NCI-H345 treated with DMSO at 0.1 percent for 48 hours (cell line): Measurements from ENCODE around the gene CSF1.
"Not testable (repeated sequence)": the region's sequence is repeated elsewhere in the genome, so short reads cannot be mapped to it uniquely, and the experiment has no call there.

Source experiments
- DNase-seq: peaks from one replicate; lab custom pipeline; 2025; ENCODE audit not compliant: unreplicated experiment; lab: John Stamatoyannopoulos, UW

Gene CSF1

DNA sequence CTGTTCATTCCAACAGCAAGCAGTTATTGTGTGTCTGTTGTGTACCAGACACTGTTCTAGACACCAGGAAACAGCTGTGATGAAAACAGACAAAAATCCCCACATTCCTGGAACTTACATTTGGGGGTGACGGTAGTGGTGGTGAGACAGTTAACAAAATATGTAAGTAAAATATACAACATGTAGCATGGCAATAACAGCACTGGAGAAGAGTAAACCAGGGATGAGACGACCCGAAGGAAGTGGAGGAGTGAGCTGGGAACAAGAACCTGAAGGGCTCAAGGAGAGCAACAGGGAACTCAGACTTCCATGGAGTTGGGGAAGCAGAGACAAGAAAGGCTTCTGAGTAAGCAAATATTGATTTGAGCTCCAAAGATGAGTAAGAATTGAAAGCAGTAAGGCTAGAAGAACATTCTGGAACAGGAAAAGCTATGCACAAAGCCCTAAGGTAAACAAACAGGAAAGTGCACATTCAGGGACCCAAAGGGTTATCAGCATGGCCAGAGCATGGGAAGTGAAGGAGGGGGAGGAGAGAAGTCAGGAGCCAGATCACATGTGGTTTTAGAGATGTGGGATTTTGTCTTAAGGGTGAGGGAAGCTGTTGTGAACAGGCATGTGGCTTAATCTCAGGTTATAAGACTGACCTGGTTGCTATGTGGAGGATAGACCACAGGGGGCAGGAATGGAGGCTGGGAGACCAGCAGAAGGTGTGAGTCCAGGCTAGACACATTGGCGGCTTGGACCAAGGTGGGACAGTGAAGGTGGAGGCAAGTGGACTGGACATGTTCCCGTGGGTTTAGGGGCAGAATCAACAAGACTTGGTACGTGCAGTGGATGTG is 7.3 kb downstream of the CSF1 start:
- DNase-seq = no peak

DNA sequence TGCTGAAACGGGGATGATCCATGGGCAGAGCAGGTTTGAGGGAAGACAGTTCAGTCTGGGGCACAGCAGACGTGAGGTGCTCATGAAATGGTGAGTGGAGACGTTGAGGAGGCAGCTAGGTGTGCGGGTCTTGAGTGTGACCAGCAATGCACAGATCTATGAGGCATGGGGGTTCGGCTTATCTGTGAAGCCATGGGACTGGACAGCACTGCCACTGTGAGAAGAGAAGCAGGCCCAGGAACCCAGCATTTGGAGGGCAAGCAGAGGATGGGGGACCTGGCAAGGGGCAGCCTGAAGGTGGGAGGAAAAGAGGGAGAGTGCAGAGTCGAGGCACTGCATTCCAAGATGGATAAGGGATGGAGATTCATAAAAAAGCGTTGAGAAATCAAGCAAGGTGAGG is 8.0 kb downstream of the CSF1 start:
- no peak for DNase-seq

- no peak for DNase-seq
Measured at GRCh38 chr1:109919303-109919702, 8.7 kb downstream of the CSF1 start.

- not testable (repeated sequence) for DNase-seq
Measured at GRCh38 chr1:109920391-109920790, 9.7 kb downstream of the CSF1 start.

- no peak for DNase-seq
Measured at GRCh38 chr1:109922326-109922725, 11.7 kb downstream of the CSF1 start.

DNA sequence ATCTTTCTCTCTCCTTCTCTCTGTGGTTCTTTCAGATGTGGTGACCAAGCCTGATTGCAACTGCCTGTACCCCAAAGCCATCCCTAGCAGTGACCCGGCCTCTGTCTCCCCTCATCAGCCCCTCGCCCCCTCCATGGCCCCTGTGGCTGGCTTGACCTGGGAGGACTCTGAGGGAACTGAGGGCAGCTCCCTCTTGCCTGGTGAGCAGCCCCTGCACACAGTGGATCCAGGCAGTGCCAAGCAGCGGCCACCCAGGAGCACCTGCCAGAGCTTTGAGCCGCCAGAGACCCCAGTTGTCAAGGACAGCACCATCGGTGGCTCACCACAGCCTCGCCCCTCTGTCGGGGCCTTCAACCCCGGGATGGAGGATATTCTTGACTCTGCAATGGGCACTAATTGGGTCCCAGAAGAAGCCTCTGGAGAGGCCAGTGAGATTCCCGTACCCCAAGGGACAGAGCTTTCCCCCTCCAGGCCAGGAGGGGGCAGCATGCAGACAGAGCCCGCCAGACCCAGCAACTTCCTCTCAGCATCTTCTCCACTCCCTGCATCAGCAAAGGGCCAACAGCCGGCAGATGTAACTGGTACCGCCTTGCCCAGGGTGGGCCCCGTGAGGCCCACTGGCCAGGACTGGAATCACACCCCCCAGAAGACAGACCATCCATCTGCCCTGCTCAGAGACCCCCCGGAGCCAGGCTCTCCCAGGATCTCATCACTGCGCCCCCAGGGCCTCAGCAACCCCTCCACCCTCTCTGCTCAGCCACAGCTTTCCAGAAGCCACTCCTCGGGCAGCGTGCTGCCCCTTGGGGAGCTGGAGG is 12.7 kb downstream of the CSF1 start:
- no peak for DNase-seq

GRCh38 chr1:109923946-109924275 is 13.3 kb downstream of the CSF1 start:
- no peak for DNase-seq

DNA sequence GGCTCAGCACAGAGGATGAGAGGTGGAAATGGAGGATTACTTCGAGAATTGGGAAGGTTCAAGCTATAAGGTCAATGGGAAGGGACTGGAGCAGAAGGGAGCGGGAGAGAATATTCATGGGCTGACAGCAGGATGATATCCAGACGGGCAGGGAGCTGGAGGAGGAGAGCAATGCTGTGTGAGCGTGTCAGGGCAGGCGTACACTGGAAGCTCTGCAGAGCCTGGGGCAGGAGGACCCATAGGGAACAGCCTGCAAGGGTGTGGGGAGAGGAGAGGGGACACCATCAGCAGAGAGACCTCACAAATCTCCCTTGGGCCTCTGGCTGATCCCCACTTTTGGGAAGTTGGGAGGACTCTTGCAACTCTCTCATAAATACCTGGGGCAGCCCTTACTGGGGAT is 13.7 kb downstream of the CSF1 start:
- no peak for DNase-seq

DNA sequence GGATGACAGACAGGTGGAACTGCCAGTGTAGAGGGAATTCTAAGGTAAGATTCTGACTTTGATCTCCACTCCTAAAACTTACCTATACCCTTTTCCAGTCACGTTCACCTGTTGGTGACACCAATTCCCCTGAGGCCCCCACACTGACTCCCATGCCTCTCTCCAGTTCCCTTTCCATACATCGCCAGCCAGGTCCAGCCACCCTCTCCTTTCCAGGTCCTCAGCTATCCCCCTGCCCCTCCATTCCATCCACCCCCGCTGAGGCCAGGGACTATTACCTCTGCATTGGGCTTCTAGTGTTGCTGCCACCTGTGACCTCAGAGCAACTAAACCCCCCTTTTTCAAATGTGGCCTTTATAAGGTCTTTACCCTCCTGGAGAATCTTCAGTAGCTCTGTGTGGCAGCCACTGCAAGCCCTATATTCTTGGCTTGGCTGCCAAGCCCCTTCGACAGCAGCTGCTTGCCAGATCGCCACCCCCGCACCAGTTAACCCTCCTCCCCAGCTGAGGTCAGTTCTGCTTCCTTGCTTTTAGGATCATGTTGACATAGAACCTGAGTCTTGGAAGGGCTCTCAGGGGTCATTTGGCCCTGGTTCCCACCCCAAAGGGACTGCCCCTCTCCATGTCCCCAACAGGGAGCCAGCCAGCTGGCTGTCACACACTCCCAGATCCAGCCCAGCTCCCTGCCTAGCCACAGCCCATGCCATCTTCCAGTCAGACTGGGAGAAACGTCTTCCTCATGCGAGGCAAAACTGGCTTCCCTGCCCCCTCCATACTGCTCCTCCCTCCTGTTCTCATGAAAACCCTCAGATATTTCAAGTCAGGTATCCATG is 14.7 kb downstream of the CSF1 start:
- DNase-seq = no peak

GRCh38 chr1:109926662-109927300 is 16.1 kb downstream of the CSF1 start:
- DNase-seq = no peak

DNA sequence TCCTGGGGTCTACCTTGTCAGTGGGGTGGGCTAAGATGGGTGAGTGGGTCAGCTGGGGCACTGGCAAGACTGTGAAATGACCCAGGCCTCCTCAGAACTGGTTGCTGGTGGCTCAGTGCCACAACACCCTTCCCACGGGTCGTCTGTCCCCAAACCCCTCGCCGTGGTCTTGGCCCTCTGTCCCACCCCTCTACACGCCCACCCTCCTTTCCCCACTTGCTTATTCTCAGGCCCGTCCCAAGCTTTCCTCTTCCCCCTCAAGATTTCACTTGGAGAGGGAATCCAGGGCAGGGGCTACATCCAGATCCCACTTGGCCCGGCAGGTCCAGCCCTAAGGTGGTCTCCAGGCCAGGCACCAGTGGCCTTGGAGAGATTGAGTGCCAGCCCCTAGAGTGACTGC is 16.7 kb downstream of the CSF1 start:
- no peak for DNase-seq

- no peak for DNase-seq
Measured at GRCh38 chr1:109927911-109928321, 17.3 kb downstream of the CSF1 start.

DNA sequence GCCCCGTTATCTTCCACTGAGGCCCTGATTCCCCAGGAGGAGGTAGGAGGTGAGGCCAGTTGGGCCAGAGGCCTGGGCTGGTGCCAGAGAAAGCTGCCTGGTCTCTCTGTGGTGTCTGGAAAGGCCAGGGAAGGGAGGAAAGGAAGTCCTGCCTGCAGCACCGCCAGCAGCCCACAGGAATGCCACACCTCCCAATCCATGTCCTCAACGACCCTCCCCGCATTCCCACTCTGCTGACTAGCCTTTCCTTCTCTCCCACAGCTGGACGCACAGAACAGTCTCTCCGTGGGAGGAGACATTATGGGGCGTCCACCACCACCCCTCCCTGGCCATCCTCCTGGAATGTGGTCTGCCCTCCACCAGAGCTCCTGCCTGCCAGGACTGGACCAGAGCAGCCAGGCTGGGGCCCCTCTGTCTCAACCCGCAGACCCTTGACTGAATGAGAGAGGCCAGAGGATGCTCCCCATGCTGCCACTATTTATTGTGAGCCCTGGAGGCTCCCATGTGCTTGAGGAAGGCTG is 18.0 kb downstream of the CSF1 start:
- no peak for DNase-seq

GRCh38 chr1:109929170-109929569 is 18.5 kb downstream of the CSF1 start:
- DNase-seq = no peak

DNA sequence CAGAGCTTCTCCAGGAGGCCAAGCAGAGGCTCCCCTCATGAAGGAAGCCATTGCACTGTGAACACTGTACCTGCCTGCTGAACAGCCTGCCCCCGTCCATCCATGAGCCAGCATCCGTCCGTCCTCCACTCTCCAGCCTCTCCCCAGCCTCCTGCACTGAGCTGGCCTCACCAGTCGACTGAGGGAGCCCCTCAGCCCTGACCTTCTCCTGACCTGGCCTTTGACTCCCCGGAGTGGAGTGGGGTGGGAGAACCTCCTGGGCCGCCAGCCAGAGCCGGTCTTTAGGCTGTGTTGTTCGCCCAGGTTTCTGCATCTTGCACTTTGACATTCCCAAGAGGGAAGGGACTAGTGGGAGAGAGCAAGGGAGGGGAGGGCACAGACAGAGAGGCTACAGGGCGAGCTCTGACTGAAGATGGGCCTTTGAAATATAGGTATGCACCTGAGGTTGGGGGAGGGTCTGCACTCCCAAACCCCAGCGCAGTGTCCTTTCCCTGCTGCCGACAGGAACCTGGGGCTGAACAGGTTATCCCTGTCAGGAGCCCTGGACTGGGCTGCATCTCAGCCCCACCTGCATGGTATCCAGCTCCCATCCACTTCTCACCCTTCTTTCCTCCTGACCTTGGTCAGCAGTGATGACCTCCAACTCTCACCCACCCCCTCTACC is 19.1 kb downstream of the CSF1 start:
- no peak for DNase-seq

DNA sequence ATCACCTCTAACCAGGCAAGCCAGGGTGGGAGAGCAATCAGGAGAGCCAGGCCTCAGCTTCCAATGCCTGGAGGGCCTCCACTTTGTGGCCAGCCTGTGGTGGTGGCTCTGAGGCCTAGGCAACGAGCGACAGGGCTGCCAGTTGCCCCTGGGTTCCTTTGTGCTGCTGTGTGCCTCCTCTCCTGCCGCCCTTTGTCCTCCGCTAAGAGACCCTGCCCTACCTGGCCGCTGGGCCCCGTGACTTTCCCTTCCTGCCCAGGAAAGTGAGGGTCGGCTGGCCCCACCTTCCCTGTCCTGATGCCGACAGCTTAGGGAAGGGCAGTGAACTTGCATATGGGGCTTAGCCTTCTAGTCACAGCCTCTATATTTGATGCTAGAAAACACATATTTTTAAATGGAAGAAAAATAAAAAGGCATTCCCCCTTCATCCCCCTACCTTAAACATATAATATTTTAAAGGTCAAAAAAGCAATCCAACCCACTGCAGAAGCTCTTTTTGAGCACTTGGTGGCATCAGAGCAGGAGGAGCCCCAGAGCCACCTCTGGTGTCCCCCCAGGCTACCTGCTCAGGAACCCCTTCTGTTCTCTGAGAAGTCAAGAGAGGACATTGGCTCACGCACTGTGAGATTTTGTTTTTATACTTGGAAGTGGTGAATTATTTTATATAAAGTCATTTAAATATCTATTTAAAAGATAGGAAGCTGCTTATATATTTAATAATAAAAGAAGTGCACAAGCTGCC is 19.8 kb downstream of the CSF1 start:
- no peak for DNase-seq

GRCh38 chr1:109931189-109931731 is 20.6 kb downstream of the CSF1 start:
- DNase-seq = no peak

- no peak for DNase-seq
Measured at GRCh38 chr1:109931911-109932636, 21.4 kb downstream of the CSF1 start.

DNA sequence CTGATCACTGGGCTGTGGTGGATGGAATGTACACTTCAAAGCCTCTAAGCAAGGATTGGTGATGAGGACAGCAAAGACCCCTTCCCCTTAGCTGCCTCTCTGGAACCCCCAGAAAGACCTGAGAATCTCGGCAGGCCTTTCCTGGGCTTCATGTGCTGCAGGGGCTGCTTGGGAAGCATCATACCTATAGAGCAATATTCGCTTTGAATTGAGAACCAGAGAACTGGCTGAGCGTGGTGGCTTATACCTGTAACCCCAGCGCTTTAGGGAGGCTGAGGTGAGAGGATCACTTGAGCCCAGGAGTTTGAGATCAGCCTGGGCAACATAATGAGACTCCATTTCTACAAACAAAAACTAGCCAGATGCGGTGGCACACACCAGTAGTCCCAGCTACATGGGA is 22.0 kb downstream of the CSF1 start:
- no peak for DNase-seq
